ENCODE data around the gene LYPD8. TPM values are rescaled to one million over a fixed set of nuclear protein-coding genes. Genes with fewer than 3 reads are reported as not detected.

The LYPD8 gene
- total and polyA plus RNA-seq, 2 donors (not counting 1 experiment from before 2014, with no cell fraction given), result 0.17 TPM; not detected in 1

DNA sequence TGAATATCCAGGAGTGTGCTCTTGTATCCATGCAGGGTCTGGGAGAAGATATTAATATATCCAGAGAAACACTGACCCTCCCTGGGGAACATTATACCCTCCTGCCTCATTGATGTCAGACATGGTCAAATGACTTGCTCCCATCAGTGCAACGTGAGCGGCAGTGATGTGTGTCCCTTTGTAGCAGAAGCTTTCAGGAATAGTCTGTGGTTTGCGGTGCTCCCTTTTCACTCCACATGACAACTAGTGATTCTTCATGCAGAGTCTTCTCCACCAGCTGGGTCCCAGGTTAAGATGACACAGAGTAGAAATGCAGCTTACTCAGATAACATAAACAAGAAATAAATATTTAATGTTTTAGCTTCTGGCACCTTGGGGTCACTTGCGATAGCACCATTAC, 31.9 kb upstream of the LYPD8 start:
- H3K79me2 ChIP-seq (ENCODE audit: control insufficient read depth, insufficient read depth, low read length), result no peaks in the 10 kb centered on the region
- H3K27me3 ChIP-seq (ENCODE audit: control insufficient read depth, insufficient read depth, low read length), result no peaks in the 10 kb centered on the region
- TF ChIP-seq, protein P1, sequence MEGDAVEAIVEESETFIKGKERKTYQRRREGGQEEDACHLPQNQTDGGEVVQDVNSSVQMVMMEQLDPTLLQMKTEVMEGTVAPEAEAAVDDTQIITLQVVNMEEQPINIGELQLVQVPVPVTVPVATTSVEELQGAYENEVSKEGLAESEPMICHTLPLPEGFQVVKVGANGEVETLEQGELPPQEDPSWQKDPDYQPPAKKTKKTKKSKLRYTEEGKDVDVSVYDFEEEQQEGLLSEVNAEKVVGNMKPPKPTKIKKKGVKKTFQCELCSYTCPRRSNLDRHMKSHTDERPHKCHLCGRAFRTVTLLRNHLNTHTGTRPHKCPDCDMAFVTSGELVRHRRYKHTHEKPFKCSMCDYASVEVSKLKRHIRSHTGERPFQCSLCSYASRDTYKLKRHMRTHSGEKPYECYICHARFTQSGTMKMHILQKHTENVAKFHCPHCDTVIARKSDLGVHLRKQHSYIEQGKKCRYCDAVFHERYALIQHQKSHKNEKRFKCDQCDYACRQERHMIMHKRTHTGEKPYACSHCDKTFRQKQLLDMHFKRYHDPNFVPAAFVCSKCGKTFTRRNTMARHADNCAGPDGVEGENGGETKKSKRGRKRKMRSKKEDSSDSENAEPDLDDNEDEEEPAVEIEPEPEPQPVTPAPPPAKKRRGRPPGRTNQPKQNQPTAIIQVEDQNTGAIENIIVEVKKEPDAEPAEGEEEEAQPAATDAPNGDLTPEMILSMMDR (conservative IDR thresholded peaks at IDR 0.05 in 1 of 2, IDR thresholded peaks at IDR 0.05 in 1 of 2; ENCODE audit: low read depth in 1 of 2, low read length in 2 of 2), result no peak
- no peak for TF ChIP-seq EZH2 (IDR thresholded peaks at IDR 0.05; ENCODE audit: low read length, missing control alignments)
- no peak for DNase-seq (ENCODE audit: low read depth in 2 of 2)
- H3K4me1 ChIP-seq (ENCODE audit: control insufficient read depth, extremely low read depth, insufficient read depth, low read length), result no peaks in the 10 kb centered on the region
- H3K9ac ChIP-seq (ENCODE audit: insufficient read depth, low read length), result no peak overlapping the region
- no peaks in the 10 kb centered on the region for H3K36me3 ChIP-seq (ENCODE audit: control insufficient read depth, insufficient read depth, low read length)
- no peak overlapping the region for H2AFZ ChIP-seq (ENCODE audit: low read length)
- H3K4me2 ChIP-seq (ENCODE audit: extremely low read depth, insufficient read depth, low read length), result no peak overlapping the region
- H3K27ac ChIP-seq (ENCODE audit: insufficient read depth, low read length), result no peak overlapping the region
- no peak overlapping the region for H3K4me3 ChIP-seq (replicated peaks in 1 of 4; ENCODE audit: control extremely low read depth in 1 of 4, insufficient read depth in 1 of 4, low read depth in 3 of 4, low read length in 4 of 4)
- no peaks in the 10 kb centered on the region for H3K9me3 ChIP-seq (ENCODE audit: control insufficient read depth, insufficient read depth, low read depth, low read length)
- H4K20me1 ChIP-seq (ENCODE audit: control insufficient read depth, extremely low read depth, insufficient read depth, low read length), result no peaks in the 10 kb centered on the region

DNA sequence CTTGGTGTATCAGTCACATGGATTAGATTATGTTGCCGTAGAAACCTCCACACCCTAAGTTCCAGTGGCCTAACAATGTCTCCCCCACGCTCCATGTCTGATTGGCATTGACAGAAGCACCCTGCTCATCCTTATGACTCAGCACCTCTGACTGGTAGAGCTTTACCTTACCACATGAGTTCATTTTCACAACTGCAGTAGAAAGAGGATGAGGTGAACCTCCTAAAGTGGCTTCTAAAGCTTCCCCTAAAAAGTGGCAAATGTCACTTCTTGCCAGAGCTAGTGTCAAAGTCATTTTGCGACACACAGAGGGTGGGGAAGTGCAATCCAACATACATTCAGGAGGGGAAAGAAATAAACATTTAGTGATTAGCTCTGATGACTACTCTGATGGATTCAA, 30.6 kb upstream of the LYPD8 start:
- no peaks in the 10 kb centered on the region for H4K20me1 ChIP-seq (ENCODE audit: control insufficient read depth, extremely low read depth, insufficient read depth, low read length)
- TF ChIP-seq, protein P1 (conservative IDR thresholded peaks at IDR 0.05 in 1 of 2, IDR thresholded peaks at IDR 0.05 in 1 of 2; ENCODE audit: low read depth in 1 of 2, low read length in 2 of 2), result no peak
- TF ChIP-seq EZH2 (IDR thresholded peaks at IDR 0.05; ENCODE audit: low read length, missing control alignments), result no peak
- H3K4me1 ChIP-seq (ENCODE audit: control insufficient read depth, extremely low read depth, insufficient read depth, low read length), result no peaks in the 10 kb centered on the region
- no peak overlapping the region for H3K4me3 ChIP-seq (replicated peaks in 1 of 4; ENCODE audit: control extremely low read depth in 1 of 4, insufficient read depth in 1 of 4, low read depth in 3 of 4, low read length in 4 of 4)
- H2AFZ ChIP-seq (ENCODE audit: low read length), result no peak overlapping the region
- H3K79me2 ChIP-seq (ENCODE audit: control insufficient read depth, insufficient read depth, low read length), result no peaks in the 10 kb centered on the region
- no peak for DNase-seq (ENCODE audit: low read depth in 2 of 2)
- H3K27me3 ChIP-seq (ENCODE audit: control insufficient read depth, insufficient read depth, low read length), result no peaks in the 10 kb centered on the region
- H3K27ac ChIP-seq (ENCODE audit: insufficient read depth, low read length), result no peak overlapping the region
- no peak overlapping the region for H3K4me2 ChIP-seq (ENCODE audit: extremely low read depth, insufficient read depth, low read length)
- H3K9me3 ChIP-seq (ENCODE audit: control insufficient read depth, insufficient read depth, low read depth, low read length), result no peaks in the 10 kb centered on the region
- no peaks in the 10 kb centered on the region for H3K36me3 ChIP-seq (ENCODE audit: control insufficient read depth, insufficient read depth, low read length)
- no peak overlapping the region for H3K9ac ChIP-seq (ENCODE audit: insufficient read depth, low read length)

DNA sequence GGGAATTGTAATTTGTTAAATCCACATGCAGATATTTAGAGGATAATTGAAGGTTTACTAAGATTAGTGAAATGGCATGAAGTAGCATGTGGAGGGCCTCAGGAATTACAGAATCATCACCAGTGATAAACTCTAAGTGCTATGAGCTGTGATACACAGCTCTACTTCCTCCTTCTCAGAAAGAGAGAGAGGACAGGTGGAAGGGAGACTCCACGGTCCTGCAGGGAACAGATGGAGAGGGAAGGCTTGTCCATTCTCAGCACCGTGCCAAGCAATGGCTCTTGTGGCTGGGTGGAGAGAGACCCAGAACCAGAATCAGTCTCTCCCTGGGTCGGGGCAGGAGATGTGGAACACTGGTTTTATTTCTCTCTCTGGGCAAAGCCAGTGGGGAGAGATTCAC, 27.8 kb upstream of the LYPD8 start:
- DNase-seq (ENCODE audit: low read depth in 2 of 2), result no peak
- Histone ChIP-seq H3K36me3 (ENCODE audit: control insufficient read depth, insufficient read depth, low read length) (no peaks in the 10 kb centered on the region), H3K4me3 (replicated peaks in 1 of 4; ENCODE audit: control extremely low read depth in 1 of 4, insufficient read depth in 1 of 4, low read depth in 3 of 4, low read length in 4 of 4) (no peak overlapping the region), H3K4me1 (ENCODE audit: control insufficient read depth, extremely low read depth, insufficient read depth, low read length) (no peaks in the 10 kb centered on the region), H3K79me2 (ENCODE audit: control insufficient read depth, insufficient read depth, low read length) (no peaks in the 10 kb centered on the region), H3K27me3 (ENCODE audit: control insufficient read depth, insufficient read depth, low read length) (no peaks in the 10 kb centered on the region), H3K9me3 (ENCODE audit: control insufficient read depth, insufficient read depth, low read depth, low read length) (no peaks in the 10 kb centered on the region), H3K9ac (ENCODE audit: insufficient read depth, low read length) (no peak overlapping the region), H4K20me1 (ENCODE audit: control insufficient read depth, extremely low read depth, insufficient read depth, low read length) (no peaks in the 10 kb centered on the region), H2AFZ (ENCODE audit: low read length) (no peak overlapping the region), H3K27ac (ENCODE audit: insufficient read depth, low read length) (no peak overlapping the region), H3K4me2 (ENCODE audit: extremely low read depth, insufficient read depth, low read length) (no peak overlapping the region)
- TF ChIP-seq, protein P1 (conservative IDR thresholded peaks at IDR 0.05 in 1 of 2, IDR thresholded peaks at IDR 0.05 in 1 of 2; ENCODE audit: low read depth in 1 of 2, low read length in 2 of 2), result no peak
- TF ChIP-seq EZH2 (IDR thresholded peaks at IDR 0.05; ENCODE audit: low read length, missing control alignments), result no peak

All from fibroblast of lung (primary cell).